HCT116 (cell line): Measurements from ENCODE around the gene PEX11G.

ENCODE experiments used
- EZH2 ChIP-seq: fragments of 200-600 bp; sonication (generic); IDR thresholded peaks from 2 replicates; pipeline ENCODE4 v1.6.1; 2017; ENCODE audit warnings: antibody characterized with exemption, mixed run types
- EZH2phosphoT487 ChIP-seq: fragments of 200-600 bp; IDR thresholded peaks from 2 replicates; pipeline ENCODE4 v1.6.1; 2018; ENCODE audit warnings: antibody characterized with exemption, borderline replicate concordance
- JUND ChIP-seq: IDR thresholded peaks from 2 replicates; pipeline ENCODE4 v1.6.1; 2012
- POLR2A ChIP-seq: IDR thresholded peaks from 2 replicates; pipeline ENCODE4 v1.7.0; 2011; ENCODE audit warnings: borderline replicate concordance; ENCODE audit not compliant: insufficient read depth, insufficient read length; ENCODE audit errors: extremely low read depth
- POLR2AphosphoS5 ChIP-seq: IDR thresholded peaks from 2 replicates; pipeline ENCODE4 v1.6.1; 2011; ENCODE audit warnings: mild to moderate bottlenecking, low read depth, low read length, moderate library complexity
- RAD21 ChIP-seq: IDR thresholded peaks from 2 replicates; pipeline ENCODE4 v1.6.1; 2012; ENCODE audit warnings: low read depth, mild to moderate bottlenecking
- SP1 ChIP-seq: IDR thresholded peaks from 2 replicates; pipeline ENCODE4 v1.6.1; 2012; ENCODE audit warnings: low read depth
- SRF ChIP-seq: IDR thresholded peaks from 2 replicates; pipeline ENCODE4 v1.6.1; 2012; ENCODE audit warnings: low read depth
- TCF7L2 ChIP-seq: IDR thresholded peaks from 2 replicates; pipeline ENCODE4 v1.7.0; 2011; ENCODE audit warnings: borderline replicate concordance, inconsistent platforms; ENCODE audit not compliant: insufficient read depth, insufficient read length; ENCODE audit errors: extremely low read depth
- YY1 ChIP-seq: IDR thresholded peaks from 2 replicates; pipeline ENCODE4 v1.6.1; 2011; ENCODE audit warnings: low read length, low read depth, moderate library complexity, mild to moderate bottlenecking; ENCODE audit not compliant: insufficient replicate concordance; ENCODE audit errors: extremely low read depth
- TF ChIP-seq, protein P1 (sequence below), 3 experiments: fragments of 200-600 bp in 1 of 3; sonication (generic) in 1 of 3; IDR thresholded peaks in 2 of 3; conservative IDR thresholded peaks in 1 of 3; 2 replicates each; pipeline ENCODE4 v1.5.1; 2012 to 2017; ENCODE audit warnings: low read depth in 2 of 3, low read length in 2 of 3, antibody characterized with exemption in 1 of 3, borderline replicate concordance in 1 of 3, control low read depth in 1 of 3, mild to moderate bottlenecking in 1 of 3, mixed read lengths in 1 of 3, mixed run types in 1 of 3, moderate library complexity in 1 of 3; ENCODE audit not compliant: insufficient read depth in 1 of 3
- TF ChIP-seq, protein P2 (sequence below): IDR thresholded peaks from 2 replicates; pipeline ENCODE4 v1.6.1; 2012
- TF ChIP-seq, protein P3 (sequence below): IDR thresholded peaks from 2 replicates; pipeline ENCODE4 v1.6.1; 2012; ENCODE audit warnings: low read depth
- TF ChIP-seq, protein P4 (sequence below): IDR thresholded peaks from 2 replicates; pipeline ENCODE4 v1.6.1; 2011; ENCODE audit warnings: mild to moderate bottlenecking, low read length, moderate library complexity; ENCODE audit not compliant: insufficient replicate concordance; ENCODE audit errors: extremely low read depth

DNA sequence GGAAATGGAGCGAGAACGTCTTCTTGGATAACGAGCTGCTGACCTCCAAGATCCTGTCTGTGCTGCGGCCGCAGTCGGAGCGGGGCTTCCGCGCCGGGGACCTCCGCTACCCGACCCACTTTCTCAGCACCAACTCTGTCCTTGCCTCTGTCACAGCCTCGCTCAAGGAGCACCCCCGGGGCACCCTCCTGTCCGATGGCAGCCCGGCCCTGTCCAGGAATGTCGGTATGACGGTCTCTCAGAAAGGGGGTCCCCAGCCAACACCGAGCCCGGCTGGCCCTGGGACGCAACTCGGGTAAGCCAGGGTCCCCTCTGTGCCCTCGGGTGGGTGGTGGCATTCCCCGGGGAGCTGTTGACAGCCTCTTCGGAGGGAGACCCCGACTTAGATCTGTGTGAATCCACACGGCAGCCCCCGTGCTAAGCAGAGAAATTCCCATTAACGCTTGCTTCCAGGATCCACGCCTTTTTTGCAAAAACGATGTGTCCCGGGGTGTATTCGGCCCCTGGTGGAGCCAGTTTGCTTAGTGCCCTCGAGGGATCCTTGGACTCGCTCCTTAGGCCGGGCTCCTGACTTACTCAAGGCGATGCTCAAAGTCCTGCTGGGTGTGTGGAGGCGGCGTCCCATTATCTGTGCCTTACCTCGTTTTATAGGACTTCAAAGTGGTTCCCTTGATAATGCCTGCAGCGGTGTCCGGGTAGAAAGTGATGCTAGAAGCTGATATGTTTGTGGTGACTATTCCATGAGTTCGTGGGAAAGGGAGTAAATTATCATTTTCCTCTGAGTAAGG lies 48.5 kb downstream of the PEX11G start:
- TF ChIP-seq POLR2AphosphoS5: no peak
- TF ChIP-seq, protein P1, sequence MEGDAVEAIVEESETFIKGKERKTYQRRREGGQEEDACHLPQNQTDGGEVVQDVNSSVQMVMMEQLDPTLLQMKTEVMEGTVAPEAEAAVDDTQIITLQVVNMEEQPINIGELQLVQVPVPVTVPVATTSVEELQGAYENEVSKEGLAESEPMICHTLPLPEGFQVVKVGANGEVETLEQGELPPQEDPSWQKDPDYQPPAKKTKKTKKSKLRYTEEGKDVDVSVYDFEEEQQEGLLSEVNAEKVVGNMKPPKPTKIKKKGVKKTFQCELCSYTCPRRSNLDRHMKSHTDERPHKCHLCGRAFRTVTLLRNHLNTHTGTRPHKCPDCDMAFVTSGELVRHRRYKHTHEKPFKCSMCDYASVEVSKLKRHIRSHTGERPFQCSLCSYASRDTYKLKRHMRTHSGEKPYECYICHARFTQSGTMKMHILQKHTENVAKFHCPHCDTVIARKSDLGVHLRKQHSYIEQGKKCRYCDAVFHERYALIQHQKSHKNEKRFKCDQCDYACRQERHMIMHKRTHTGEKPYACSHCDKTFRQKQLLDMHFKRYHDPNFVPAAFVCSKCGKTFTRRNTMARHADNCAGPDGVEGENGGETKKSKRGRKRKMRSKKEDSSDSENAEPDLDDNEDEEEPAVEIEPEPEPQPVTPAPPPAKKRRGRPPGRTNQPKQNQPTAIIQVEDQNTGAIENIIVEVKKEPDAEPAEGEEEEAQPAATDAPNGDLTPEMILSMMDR (IDR thresholded peaks at IDR 0.05 in 2 of 3, conservative IDR thresholded peaks at IDR 0.05 in 1 of 3; ENCODE audit: borderline replicate concordance in 1 of 3, insufficient read depth in 1 of 3, low read depth in 2 of 3, low read length in 2 of 3): no peak
- no peak for TF ChIP-seq POLR2A
- no peak for TF ChIP-seq SP1
- no peak for TF ChIP-seq JUND
- TF ChIP-seq RAD21: no peak
- TF ChIP-seq, protein P2, sequence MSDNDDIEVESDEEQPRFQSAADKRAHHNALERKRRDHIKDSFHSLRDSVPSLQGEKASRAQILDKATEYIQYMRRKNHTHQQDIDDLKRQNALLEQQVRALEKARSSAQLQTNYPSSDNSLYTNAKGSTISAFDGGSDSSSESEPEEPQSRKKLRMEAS: no peak
- TF ChIP-seq, protein P3, sequence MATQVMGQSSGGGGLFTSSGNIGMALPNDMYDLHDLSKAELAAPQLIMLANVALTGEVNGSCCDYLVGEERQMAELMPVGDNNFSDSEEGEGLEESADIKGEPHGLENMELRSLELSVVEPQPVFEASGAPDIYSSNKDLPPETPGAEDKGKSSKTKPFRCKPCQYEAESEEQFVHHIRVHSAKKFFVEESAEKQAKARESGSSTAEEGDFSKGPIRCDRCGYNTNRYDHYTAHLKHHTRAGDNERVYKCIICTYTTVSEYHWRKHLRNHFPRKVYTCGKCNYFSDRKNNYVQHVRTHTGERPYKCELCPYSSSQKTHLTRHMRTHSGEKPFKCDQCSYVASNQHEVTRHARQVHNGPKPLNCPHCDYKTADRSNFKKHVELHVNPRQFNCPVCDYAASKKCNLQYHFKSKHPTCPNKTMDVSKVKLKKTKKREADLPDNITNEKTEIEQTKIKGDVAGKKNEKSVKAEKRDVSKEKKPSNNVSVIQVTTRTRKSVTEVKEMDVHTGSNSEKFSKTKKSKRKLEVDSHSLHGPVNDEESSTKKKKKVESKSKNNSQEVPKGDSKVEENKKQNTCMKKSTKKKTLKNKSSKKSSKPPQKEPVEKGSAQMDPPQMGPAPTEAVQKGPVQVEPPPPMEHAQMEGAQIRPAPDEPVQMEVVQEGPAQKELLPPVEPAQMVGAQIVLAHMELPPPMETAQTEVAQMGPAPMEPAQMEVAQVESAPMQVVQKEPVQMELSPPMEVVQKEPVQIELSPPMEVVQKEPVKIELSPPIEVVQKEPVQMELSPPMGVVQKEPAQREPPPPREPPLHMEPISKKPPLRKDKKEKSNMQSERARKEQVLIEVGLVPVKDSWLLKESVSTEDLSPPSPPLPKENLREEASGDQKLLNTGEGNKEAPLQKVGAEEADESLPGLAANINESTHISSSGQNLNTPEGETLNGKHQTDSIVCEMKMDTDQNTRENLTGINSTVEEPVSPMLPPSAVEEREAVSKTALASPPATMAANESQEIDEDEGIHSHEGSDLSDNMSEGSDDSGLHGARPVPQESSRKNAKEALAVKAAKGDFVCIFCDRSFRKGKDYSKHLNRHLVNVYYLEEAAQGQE: no peak
- no peak for TF ChIP-seq EZH2
- TF ChIP-seq YY1: no peak
- no peak for TF ChIP-seq EZH2phosphoT487
- TF ChIP-seq, protein P4, sequence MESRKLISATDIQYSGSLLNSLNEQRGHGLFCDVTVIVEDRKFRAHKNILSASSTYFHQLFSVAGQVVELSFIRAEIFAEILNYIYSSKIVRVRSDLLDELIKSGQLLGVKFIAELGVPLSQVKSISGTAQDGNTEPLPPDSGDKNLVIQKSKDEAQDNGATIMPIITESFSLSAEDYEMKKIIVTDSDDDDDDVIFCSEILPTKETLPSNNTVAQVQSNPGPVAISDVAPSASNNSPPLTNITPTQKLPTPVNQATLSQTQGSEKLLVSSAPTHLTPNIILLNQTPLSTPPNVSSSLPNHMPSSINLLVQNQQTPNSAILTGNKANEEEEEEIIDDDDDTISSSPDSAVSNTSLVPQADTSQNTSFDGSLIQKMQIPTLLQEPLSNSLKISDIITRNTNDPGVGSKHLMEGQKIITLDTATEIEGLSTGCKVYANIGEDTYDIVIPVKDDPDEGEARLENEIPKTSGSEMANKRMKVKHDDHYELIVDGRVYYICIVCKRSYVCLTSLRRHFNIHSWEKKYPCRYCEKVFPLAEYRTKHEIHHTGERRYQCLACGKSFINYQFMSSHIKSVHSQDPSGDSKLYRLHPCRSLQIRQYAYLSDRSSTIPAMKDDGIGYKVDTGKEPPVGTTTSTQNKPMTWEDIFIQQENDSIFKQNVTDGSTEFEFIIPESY: no peak
- no peak for TF ChIP-seq SRF
- no peak for TF ChIP-seq TCF7L2
